ENCODE data around the gene KCNQ2. TPM values are rescaled to one million over a fixed set of nuclear protein-coding genes. Genes with fewer than 3 reads are reported as not detected.

The KCNQ2 gene
- total and polyA plus RNA-seq, 7 donors: 0.01 to 2.8 (median 0.15) TPM; not detected in 1

DNA sequence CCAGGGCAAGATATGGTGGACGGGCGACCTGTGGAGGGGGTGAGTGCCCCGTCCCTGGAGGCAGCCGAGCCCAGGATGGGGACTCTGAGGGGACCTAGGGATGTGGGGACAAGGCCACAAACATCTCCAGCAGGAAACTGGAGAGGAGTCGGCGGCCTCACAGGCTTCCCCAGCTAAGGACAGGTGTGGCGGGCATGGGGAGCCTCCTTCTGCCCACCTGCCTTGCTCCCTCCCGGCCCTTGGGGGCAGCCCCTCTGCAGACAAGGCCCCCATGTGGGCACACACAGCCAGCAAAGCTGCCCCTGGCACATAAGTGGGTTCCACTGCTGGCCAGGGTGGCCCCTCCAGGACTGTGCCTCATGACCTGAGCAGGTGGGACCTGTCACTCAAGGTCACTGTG lies 115.9 kb downstream of the KCNQ2 start:
- WGBS, 3 donors: 85 to 94% (median 91%) methylated on average over 8 of the region's 8 CpGs

DNA sequence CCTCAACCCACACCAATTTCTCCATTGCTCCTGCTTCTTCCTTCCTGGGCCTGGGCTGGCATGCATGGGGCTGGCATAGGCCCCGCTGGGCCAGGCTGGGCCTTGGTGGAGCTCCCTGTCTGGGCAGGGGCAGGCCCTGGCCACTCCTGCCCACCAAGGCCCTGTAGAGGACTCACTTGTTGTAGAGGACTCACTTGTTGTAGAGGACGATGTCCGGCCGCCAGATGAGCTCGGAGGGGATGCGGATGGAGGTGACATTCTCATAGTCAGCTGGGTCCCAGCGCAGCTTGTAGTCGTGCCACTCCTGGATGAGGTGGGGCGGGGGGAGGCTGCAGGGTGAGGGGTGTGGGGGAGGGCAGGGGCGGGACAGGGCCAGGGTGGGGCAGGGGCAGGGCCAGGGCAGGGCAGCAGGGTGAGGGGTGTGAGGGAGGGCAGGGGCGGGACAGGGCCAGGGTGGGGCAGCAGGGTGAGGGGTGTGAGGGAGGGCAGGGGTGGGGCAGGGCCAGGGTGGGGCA lies 116.6 kb downstream of the KCNQ2 start:
- ATAC-seq (no peak), DNase-seq (no peak)
- H3K27me3 ChIP-seq (ENCODE audit: insufficient read depth in 3 of 3, low read length in 2 of 3): peaks cover 0 to 55% (median 20%) of the 10 kb centered on the region in 3 donors
- intact Hi-C loops (cut with DNase I): no loop called here
- WGBS, 3 donors: 91 to 92% (median 92%) methylated on average over 9 to 11 of the region's 11 CpGs
- H3K4me3 ChIP-seq: no peak overlapping the region
- TF ChIP-seq, protein P1, sequence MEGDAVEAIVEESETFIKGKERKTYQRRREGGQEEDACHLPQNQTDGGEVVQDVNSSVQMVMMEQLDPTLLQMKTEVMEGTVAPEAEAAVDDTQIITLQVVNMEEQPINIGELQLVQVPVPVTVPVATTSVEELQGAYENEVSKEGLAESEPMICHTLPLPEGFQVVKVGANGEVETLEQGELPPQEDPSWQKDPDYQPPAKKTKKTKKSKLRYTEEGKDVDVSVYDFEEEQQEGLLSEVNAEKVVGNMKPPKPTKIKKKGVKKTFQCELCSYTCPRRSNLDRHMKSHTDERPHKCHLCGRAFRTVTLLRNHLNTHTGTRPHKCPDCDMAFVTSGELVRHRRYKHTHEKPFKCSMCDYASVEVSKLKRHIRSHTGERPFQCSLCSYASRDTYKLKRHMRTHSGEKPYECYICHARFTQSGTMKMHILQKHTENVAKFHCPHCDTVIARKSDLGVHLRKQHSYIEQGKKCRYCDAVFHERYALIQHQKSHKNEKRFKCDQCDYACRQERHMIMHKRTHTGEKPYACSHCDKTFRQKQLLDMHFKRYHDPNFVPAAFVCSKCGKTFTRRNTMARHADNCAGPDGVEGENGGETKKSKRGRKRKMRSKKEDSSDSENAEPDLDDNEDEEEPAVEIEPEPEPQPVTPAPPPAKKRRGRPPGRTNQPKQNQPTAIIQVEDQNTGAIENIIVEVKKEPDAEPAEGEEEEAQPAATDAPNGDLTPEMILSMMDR (IDR thresholded peaks at IDR 0.05): no peak
- H3K27ac ChIP-seq: no peak overlapping the region
- no peaks in the 10 kb centered on the region for H3K4me1 ChIP-seq
- H3K9me3 ChIP-seq: no peaks in the 10 kb centered on the region
- no peaks in the 10 kb centered on the region for H3K36me3 ChIP-seq (ENCODE audit: insufficient read depth in 1 of 2, low read depth in 1 of 2)

More for the DNA sequence above, 115.9 kb downstream of the KCNQ2 start:
- Histone ChIP-seq H3K4me3 (no peak overlapping the region), H3K9me3 (no peaks in the 10 kb centered on the region), H3K36me3 (ENCODE audit: insufficient read depth in 1 of 2, low read depth in 1 of 2) (no peaks in the 10 kb centered on the region), H3K4me1 (no peaks in the 10 kb centered on the region), H3K27ac (no peak overlapping the region), H3K27me3 (ENCODE audit: insufficient read depth in 3 of 3, low read length in 2 of 3) (peaks cover 0 to 60% (median 22%) of the 10 kb centered on the region in 3 donors)
- DNase-seq (no peak), ATAC-seq (no peak)
- TF ChIP-seq, protein P1 (IDR thresholded peaks at IDR 0.05): no peak
- intact Hi-C loops (cut with DNase I): no loop called here

DNA sequence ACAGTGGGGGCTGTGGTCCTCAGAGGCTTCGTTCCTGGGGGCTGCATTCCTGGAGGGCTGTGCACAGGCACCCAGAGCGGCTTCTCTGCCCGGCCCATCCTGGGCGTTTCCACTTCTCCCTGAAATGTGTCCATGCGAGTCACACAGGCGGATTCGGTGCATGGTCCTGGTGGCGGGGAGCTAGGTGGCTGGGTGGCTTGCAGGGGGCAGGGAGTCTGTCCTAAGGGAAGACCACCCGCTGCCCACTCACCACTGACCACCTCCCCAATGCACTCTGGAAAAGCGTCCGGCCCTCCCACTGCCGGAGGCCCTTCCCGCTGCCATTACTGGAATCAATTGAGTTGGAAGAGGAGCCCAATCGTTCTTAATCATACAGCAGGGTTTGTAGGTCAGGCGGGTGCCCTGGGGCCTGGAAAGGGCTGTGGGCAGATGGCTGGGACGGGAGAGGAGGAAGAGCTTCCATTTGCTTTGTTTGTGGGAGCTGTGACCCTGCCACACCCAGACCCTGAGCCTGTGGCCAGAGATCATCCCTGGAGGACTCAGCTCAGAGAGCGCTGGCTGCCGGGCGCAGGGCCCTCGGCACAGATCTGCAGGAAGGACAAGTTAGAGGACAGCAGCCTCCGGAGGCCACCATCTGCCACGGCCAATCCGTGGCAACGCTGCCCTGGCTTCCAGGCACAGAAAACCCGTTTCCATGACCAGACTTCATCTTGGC lies 117.7 kb downstream of the KCNQ2 start:
- Histone ChIP-seq H3K9me3 (no peaks in the 10 kb centered on the region), H3K4me3 (no peak overlapping the region), H3K27ac (no peak overlapping the region), H3K36me3 (ENCODE audit: insufficient read depth in 1 of 2, low read depth in 1 of 2) (no peaks in the 10 kb centered on the region), H3K27me3 (ENCODE audit: insufficient read depth in 3 of 3, low read length in 2 of 3) (peaks cover 0 to 45% (median 11%) of the 10 kb centered on the region in 3 donors), H3K4me1 (no peaks in the 10 kb centered on the region)
- 82 to 86% (median 84%) methylated on average over 25 of the region's 25 CpGs for WGBS, 3 donors
- ATAC-seq (no peak), DNase-seq (no peak)
- intact Hi-C loops (cut with DNase I): no loop called here
- TF ChIP-seq, protein P1 (IDR thresholded peaks at IDR 0.05): no peak

DNA sequence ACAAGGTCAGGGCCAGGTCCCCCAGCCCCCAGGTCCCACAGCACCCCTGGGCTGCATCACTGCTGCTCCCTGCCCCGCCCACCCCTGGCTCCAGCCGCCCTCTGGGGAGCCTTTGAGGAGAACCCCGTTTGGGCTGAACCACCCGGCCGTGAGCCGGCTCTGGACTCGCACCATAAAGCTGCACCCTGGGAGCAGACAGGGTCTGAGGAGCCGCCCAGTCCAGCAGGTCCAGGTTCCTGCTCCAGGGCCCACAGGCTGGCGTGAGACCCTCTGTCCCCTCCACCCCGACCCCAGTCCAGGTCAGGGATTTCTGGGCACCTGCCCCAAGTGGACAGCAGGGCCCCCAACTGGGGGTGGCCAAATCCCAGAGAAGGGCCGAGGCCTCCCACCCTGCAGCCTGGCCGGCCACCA lies 119.6 kb downstream of the KCNQ2 start:
- Histone ChIP-seq H3K27me3 (ENCODE audit: insufficient read depth in 3 of 3, low read length in 2 of 3) (peaks cover 0 to 37% (median 6%) of the 10 kb centered on the region in 3 donors), H3K9me3 (no peaks in the 10 kb centered on the region), H3K27ac (no peak overlapping the region), H3K4me1 (no peaks in the 10 kb centered on the region), H3K36me3 (ENCODE audit: insufficient read depth in 1 of 2, low read depth in 1 of 2) (no peaks in the 10 kb centered on the region), H3K4me3 (no peak overlapping the region)
- ATAC-seq (no peak), DNase-seq (no peak)
- TF ChIP-seq, protein P1 (IDR thresholded peaks at IDR 0.05): no peak
- intact Hi-C loops (cut with DNase I): no loop called here
- WGBS, 3 donors: 20 to 32% (median 22%) methylated on average over 8 to 12 of the region's 12 CpGs
